ENCODE results near the gene PCGF2.
"Not testable (repeated sequence)": the region's sequence is repeated elsewhere in the genome, so short reads cannot be mapped to it uniquely, and the experiment has no call there.

Gene PCGF2

GRCh38 chr17:38748149-38748891, at the start of gene PCGF2:
TSS of gene PCGF2 (minus strand) at chr17:38748336. CDS start at chr17:38740402, 7,934 bp downstream.
- DNase-seq (ENCODE audit: low read depth): peak; percentile 88

GRCh38 chr17:38797828-38798227, 49.7 kb upstream of the PCGF2 start:
- peak; percentile 3 for DNase-seq (ENCODE audit: low read depth)

- DNase-seq (ENCODE audit: low read depth): peak; percentile 76
Measured at GRCh38 chr17:38797158-38797490, 49.0 kb upstream of the PCGF2 start.

GRCh38 chr17:38796451-38797157, 48.5 kb upstream of the PCGF2 start:
- DNase-seq (ENCODE audit: low read depth): no peak

- no peak for DNase-seq (ENCODE audit: low read depth)
Measured at GRCh38 chr17:38794221-38794620, 46.1 kb upstream of the PCGF2 start.

GRCh38 chr17:38791162-38791561, 43.0 kb upstream of the PCGF2 start:
- DNase-seq (ENCODE audit: low read depth): no peak

- DNase-seq (ENCODE audit: low read depth): not testable (repeated sequence)
Measured at GRCh38 chr17:38790148-38790707, 42.1 kb upstream of the PCGF2 start.

- DNase-seq (ENCODE audit: low read depth): peak; percentile 28
Measured at GRCh38 chr17:38789185-38789584, 41.0 kb upstream of the PCGF2 start.

GRCh38 chr17:38787999-38788398, 39.9 kb upstream of the PCGF2 start:
- not testable (repeated sequence) for DNase-seq (ENCODE audit: low read depth)

GRCh38 chr17:38786372-38786771, 38.2 kb upstream of the PCGF2 start:
- no peak for DNase-seq (ENCODE audit: low read depth)

GRCh38 chr17:38783227-38783626, 35.1 kb upstream of the PCGF2 start:
- no peak for DNase-seq (ENCODE audit: low read depth)

GRCh38 chr17:38779965-38780752, 32.0 kb upstream of the PCGF2 start:
- no peak for DNase-seq (ENCODE audit: low read depth)

- no peak for DNase-seq (ENCODE audit: low read depth)
Measured at GRCh38 chr17:38777641-38778250, 29.6 kb upstream of the PCGF2 start.

GRCh38 chr17:38773258-38773657, 25.1 kb upstream of the PCGF2 start:
- DNase-seq (ENCODE audit: low read depth): no peak

- no peak for DNase-seq (ENCODE audit: low read depth)
Measured at GRCh38 chr17:38768417-38768816, 20.3 kb upstream of the PCGF2 start.

- DNase-seq (ENCODE audit: low read depth): no peak
Measured at GRCh38 chr17:38766341-38766740, 18.2 kb upstream of the PCGF2 start.

GRCh38 chr17:38762231-38762630, 14.1 kb upstream of the PCGF2 start:
- no peak for DNase-seq (ENCODE audit: low read depth)

GRCh38 chr17:38761612-38762011, 13.5 kb upstream of the PCGF2 start:
- peak; percentile 24 for DNase-seq (ENCODE audit: low read depth)

GRCh38 chr17:38753071-38753506, 5.0 kb upstream of the PCGF2 start:
- no peak for DNase-seq (ENCODE audit: low read depth)

GRCh38 chr17:38752308-38753070, 4.4 kb upstream of the PCGF2 start, which contains the start of gene PSMB3:
TSS of gene PSMB3 (plus strand) at chr17:38752741. CDS start at chr17:38752827, 86 bp downstream.
- DNase-seq (ENCODE audit: low read depth): peak; percentile 99

- DNase-seq (ENCODE audit: low read depth): peak; percentile 85
Measured at GRCh38 chr17:38751808-38752307, 3.7 kb upstream of the PCGF2 start.

Measured in amniotic epithelial cell (primary cell).